Activated naive CD4-positive, alpha-beta T cell treated with anti-CD3 and anti-CD28 coated beads, Interleukin-2, amount 50 U/mL, for 16 hours (primary cell): ENCODE data around the gene CYP39A1.
"Not testable (repeated sequence)": the region's sequence is repeated elsewhere in the genome, so short reads cannot be mapped to it uniquely, and the experiment has no call there.

Source experiments
- DNase-seq: peaks from one replicate; pipeline ENCODE4 v3.0.0-alpha.2; 2020

Gene CYP39A1

DNA sequence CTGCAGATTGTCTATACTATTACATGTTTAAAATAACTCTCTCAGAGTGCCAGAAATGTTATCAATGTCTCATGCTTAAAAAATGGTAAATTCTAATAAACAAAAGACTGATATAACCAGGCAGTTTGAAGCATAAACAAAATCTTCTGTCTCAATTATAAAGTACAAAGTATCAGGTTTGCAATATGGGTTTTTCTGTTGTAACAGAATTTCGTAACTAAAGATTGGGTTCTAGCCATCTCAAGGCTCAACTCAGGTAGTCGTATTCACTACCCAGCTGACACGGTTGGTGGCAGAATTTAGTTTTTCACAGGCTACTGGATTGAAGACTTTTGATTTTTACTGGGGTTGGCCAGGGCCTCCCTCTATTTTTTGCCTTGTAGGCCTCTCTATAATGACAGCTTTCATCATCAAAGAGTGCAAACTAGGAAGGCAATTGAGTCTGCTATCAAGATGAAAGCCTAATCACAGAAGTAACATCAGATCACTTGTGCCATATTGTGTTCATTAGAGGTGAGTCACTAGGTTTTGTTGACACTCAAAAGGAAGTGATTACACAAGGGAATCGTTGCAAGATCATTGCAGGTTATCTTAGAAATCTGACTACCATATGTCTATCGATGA lies 3.6 kb downstream of the CYP39A1 start:
- DNase-seq = no peak

DNA sequence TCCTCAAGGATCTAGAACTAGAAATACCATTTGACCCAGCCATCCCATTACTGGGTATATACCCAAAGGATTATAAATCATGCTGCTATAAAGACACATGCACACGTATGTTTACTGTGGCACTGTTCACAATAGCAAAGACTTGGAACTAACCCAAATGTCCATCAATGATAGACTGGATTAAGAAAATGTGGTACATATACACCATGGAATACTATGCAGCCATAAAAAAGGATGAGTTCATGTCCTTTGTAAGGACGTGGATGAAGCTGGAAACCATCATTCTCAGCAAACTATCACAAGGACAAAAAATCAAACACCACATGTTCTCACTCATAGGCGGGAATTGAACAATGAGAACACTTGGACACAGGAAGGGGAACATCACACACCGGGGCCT lies 4.5 kb downstream of the CYP39A1 start:
- not testable (repeated sequence) for DNase-seq

GRCh38 chr6:46645265-46645664 lies 7.4 kb downstream of the CYP39A1 start:
- DNase-seq = no peak

GRCh38 chr6:46642928-46643751 lies 9.5 kb downstream of the CYP39A1 start:
- DNase-seq = no peak

DNA sequence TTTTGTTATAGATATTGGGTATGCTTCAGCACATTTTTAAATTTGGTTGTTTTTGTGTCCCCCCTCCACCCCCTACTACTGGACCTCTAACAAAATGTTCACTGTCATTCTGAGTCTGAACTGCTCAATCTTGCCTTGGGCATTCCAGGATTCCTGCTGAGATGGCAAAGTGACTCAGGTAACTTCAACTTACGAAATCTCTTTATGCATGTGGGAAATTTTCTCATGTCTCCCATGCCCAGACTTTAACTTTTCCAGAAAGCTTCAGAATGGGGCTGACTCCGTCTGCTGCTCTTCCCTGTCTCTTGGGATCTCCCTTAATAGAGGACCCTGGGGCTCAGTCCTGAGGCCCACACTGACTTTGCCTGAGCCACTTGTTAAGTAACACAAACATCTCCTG lies 14.0 kb downstream of the CYP39A1 start:
- DNase-seq = no peak

GRCh38 chr6:46637933-46638332 lies 14.7 kb downstream of the CYP39A1 start:
- no peak for DNase-seq

DNA sequence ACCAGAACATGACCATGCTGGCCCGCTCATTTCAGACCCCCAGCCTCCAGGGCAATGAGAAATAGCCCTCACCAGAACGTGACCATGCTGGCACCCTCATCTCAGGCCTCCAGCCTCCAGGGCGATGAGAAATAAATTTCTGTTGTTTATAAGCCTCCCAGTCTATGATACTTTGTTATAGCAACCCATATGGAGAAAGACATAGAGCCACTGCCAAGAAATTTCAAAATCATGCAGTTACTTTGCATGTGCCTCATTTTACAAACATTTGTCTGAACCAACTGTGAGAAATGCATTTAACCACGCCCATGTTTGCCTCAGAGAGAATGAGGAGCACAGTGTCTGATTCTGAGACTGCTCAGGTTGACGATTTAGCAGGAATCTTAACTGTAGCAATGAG lies 15.5 kb downstream of the CYP39A1 start:
- DNase-seq = no peak

DNA sequence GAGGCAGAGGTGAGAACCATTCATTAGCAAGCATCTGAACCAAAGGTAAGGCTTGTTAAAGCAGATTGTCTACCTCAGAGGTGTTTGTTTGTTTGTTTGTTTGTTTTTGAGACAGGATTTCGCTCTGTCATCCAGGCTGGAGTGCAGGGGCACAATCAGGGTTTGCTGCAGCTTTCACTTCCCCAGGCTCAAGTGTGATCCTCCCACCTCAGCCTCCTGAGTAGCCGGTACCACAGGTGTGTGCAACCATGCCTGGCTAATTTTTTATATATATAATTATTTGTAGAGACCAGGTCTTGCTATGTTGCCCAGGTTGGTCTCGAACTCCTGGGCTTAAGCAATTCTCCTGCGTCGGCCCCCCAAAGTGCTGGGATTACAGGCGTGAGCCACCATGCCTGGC lies 17.2 kb downstream of the CYP39A1 start:
- no peak for DNase-seq

DNA sequence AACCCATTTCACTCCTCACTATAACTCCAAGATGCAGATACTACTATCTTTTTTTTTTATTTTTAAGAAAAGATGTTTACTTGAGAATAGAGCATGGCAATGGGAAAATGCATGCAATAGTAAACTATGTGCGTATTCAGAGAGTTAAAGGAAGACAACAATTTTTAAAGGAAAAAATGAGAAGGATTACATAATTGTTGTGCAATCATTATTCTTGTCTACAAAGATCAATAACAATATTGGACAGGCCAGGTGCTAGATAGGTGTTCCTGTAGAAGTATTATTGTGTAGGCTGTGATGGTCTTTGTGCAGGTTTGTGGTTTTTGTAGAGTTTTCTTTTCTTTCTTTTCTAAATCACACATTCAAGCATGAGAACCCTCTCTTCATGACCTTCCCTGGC lies 20.6 kb downstream of the CYP39A1 start:
- DNase-seq = no peak

- DNase-seq = no peak
Observed at GRCh38 chr6:46629691-46630090, 22.9 kb downstream of the CYP39A1 start.

- no peak for DNase-seq
Observed at GRCh38 chr6:46628976-46629375, 23.6 kb downstream of the CYP39A1 start.

DNA sequence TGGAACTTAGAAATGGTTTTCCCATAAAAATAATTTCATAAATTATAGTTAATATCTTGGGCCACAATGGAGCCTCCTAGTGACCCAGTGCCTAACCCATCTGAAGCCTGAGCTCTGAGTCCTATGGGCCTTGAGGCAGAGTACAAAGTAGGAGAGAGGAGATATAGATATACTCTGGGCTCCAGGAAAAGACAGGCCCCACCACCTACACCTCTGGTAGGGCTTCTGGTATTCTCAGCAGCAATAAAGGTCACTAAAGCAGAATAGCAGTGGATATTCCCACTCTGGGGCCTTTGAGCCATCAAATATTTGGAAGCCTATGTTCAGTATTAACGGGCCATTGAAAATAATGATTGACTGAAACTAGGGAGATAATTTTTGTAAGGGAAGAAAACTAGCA lies 24.1 kb downstream of the CYP39A1 start:
- DNase-seq = no peak

DNA sequence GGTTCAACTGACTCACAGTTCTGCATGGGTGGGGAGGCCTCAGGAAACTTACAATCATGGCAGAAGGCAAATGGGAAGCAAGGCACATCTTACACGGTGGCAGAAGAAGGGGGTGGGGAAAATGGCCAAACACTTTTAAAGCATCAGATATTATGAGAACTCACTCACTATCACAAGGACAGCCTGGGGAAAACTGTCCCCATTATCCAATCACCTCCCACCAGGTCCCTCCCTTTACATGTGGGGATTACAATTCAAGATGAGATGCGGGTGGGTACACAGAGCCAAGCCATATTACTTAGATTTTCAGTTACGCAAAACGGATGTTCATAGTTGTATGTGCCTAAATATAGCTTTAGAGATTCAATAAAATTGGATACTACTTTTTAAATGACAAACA lies 25.6 kb downstream of the CYP39A1 start:
- DNase-seq = no peak

DNA sequence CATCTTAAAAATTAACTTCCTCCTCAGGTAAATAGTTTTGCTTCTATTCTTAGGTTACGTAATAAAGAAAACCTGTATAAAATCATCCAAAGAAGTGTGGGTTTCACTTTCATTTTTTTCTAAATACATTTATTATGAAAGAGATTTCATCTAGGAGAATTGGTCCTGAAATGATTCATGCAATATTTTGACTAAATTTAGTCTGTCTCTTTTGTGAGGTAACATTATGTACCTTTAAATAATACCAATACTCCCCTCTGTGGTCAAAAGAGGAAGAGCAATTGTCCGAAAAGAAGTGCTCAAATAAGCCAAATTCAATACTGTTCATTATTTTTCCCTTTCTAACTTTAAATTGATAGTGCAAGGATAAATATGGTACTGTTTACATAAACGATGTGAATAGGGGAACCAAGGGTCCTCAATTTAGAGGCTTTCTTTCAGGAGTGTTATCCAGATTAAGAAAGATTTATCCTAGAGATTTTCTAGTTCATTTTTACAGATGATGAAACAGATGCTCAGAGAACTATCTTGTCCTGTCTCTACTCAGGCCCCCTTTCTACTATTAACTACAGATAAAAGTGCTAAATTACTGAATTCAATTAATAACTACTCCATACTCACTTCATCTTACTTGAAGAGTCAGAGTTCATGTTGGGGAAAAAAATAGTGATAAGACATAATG lies 26.2 kb downstream of the CYP39A1 start:
- no peak for DNase-seq

GRCh38 chr6:46618726-46619125 lies 33.9 kb downstream of the CYP39A1 start:
- DNase-seq = no peak

DNA sequence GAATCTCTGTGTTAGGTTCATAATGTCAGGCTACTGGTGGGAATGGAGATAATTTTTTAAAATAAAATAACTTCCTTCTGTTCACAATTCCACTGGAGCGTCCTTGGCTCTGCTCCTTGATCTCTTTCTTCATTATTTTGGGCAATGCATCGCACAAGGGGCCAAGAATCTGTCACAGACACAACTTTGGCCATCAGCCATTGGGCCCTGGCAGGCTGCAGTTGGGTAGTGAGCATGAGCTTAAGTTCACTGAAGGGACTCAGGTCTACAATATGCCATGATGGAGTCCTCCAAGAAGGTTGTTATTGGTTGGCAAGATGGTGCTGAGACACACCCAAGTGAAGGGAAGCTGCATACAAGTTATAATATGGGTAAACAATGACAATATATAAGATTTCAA lies 40.0 kb downstream of the CYP39A1 start:
- no peak for DNase-seq

- no peak for DNase-seq
Observed at GRCh38 chr6:46610862-46611553, 41.6 kb downstream of the CYP39A1 start.

DNA sequence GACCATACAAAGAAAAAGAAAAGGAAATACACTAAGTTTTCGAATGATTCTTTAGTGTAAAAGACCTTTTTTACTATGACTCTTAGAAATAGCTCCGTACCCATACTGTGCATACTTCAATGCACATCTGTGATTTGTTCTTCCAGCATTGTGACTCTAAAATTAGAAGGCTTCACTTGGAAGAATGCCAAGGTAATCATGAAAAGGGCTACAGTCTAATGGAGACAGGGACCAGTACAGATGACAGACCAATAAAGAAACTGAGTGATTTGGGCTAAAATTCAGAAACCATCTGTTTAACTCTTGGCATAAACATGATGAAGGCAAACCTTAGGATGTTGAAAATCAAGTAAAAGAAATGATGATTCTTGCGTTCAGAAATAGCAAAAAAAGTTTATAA lies 46.3 kb downstream of the CYP39A1 start:
- DNase-seq = no peak

- DNase-seq = no peak
Observed at GRCh38 chr6:46605091-46605797, 47.4 kb downstream of the CYP39A1 start.

DNA sequence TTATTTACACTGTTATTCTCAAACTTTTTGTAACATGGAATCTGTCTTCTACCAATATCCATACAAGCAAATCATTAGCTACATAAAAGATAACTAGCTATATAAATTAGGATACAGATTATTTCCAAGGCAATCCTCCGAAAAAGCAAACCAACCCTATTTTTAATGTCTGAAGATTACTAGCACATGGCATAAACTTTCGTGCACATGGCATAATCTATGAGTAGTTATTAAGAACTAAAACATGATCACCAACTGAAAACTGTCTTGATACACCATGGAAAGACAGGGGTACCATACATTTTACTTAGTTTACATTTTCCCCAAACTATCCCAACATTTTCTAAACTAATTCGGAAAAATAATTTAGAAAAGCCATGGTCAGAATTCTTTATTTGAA lies 54.4 kb downstream of the CYP39A1 start:
- DNase-seq = no peak

GRCh38 chr6:46592740-46593139 lies 59.9 kb downstream of the CYP39A1 start:
- DNase-seq = no peak

- no peak for DNase-seq
Observed at GRCh38 chr6:46592046-46592445, 60.6 kb downstream of the CYP39A1 start.

DNA sequence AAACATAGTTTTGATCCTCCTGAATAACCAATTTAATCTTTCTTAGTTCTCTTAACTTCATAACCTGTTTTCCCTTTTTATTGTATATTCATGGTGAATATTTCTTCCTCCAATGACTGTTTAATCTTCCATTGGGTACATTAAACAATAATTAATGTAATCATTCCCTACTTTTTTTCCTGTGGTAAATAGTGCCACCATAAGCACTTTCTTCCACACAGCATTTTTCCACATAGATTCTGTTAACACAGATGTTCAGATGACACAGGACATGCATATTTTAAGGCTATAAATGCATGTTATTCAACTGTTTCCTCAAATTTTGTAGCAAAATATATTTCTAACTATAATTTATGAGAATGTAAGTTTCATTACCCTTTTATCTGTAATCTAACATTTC lies 61.9 kb downstream of the CYP39A1 start:
- no peak for DNase-seq
